Amygdala (tissue), 56 donors: Measurements from ENCODE around the gene PCDHGA10.
A peak's percentile ranks its signal among the peaks of the same experiment; 100 is the strongest.
"Not testable (repeated sequence)": the region's sequence is repeated elsewhere in the genome, so short reads cannot be mapped to it uniquely, and the experiment has no call there.

Source experiments
- DNase-seq, 56 donors: peaks; one replicate each; lab custom pipeline; 2025; lab: John Stamatoyannopoulos, UW

Gene PCDHGA10

DNA sequence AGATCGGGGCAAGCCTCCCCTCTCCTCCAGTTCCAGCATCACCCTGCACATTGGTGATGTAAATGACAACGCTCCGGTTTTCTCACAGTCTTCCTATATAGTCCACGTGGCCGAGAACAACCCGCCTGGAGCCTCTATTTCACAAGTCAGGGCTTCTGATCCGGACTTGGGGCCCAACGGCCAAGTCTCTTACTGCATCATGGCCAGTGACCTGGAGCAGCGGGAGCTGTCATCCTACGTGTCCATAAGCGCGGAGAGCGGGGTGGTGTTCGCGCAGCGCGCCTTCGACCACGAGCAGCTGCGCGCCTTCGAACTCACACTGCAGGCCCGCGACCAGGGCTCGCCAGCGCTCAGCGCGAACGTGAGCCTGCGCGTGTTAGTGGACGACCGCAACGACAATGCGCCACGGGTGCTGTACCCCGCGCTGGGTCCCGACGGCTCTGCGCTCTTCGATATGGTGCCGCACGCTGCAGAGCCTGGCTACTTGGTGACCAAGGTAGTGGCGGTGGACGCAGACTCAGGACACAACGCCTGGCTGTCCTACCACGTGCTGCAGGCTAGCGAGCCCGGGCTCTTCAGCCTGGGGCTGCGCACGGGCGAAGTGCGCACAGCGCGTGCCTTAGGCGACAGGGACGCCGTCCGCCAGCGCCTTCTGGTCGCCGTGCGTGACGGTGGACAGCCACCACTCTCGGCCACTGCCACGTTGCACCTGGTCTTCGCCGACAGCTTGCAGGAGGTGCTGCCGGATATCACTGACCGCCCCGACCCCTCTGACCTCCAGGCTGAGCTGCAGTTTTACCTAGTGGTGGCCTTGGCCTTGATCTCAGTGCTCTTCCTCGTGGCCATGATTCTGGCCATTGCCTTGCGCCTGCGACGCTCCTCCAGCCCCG, 23.4 kb upstream of the PCDHGA10 start:
- DNase-seq: peak in 1 of 56 donors; percentile 12

DNA sequence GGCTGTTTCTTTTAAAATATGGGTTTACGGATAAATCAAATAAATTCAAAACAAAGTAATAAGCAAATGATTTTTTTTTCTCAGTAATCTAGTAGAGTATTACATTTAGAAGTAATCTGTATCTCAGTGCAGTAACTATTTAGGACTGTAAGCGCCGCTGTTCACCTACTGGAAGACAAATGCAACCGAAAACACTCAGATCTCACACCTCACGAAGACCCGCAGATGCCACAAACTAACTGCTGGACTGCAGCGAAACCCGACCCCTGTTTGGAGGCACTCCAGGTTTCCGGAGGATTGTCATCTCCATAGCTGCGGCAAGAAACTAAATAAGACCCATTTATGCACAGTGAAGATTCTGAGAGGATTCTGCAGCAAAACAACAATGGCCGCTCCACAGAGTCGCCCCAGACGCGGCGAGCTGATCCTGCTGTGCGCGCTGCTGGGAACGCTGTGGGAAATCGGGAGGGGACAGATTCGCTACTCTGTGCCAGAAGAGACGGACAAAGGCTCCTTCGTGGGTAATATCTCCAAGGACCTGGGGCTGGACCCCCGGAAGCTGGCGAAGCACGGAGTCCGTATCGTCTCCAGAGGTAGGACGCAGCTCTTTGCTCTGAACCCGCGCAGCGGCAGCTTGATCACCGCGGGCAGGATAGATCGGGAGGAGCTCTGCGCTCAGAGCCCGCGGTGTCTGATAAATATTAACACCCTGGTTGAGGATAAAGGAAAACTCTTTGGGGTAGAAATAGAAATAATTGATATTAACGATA, 20.2 kb upstream of the PCDHGA10 start, which contains the start of gene PCDHGA8:
TSS of gene PCDHGA8 (plus strand) at position 205 of the 770 bp plus-strand sequence. CDS start at position 386, 181 bp downstream.
- DNase-seq: no peak

DNA sequence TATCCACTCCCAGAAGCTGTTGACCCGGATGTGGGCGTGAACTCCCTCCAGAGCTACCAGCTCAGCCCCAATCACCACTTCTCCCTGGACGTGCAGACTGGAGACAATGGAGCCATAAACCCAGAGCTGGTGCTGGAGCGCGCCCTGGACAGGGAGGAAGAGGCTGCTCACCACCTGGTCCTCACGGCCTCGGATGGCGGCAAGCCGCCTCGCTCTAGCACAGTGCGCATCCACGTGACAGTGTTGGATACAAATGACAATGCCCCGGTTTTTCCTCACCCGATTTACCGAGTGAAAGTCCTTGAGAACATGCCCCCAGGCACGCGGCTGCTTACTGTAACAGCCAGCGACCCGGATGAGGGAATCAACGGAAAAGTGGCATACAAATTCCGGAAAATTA, 19.5 kb upstream of the PCDHGA10 start:
- DNase-seq: no peak

DNA sequence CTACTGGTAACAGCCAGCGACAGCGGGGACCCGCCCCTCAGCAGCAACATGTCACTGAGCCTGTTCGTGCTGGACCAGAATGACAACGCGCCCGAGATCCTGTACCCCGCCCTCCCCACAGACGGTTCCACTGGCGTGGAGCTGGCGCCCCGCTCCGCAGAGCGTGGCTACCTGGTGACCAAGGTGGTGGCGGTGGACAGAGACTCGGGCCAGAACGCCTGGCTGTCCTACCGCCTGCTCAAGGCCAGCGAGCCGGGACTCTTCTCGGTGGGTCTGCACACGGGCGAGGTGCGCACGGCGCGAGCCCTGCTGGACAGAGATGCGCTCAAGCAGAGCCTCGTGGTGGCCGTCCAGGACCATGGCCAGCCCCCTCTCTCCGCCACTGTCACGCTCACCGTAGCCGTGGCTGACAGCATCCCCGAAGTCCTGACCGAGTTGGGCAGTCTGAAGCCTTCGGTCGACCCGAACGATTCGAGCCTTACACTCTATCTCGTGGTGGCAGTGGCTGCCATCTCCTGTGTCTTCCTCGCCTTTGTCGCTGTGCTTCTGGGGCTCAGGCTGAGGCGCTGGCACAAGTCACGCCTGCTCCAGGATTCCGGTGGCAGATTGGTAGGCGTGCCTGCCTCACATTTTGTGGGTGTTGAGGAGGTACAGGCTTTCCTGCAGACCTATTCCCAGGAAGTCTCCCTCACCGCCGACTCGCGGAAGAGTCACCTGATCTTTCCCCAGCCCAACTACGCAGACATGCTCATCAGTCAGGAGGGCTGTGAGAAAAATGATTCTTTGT, 18.2 kb upstream of the PCDHGA10 start:
- not testable (repeated sequence) for DNase-seq

DNA sequence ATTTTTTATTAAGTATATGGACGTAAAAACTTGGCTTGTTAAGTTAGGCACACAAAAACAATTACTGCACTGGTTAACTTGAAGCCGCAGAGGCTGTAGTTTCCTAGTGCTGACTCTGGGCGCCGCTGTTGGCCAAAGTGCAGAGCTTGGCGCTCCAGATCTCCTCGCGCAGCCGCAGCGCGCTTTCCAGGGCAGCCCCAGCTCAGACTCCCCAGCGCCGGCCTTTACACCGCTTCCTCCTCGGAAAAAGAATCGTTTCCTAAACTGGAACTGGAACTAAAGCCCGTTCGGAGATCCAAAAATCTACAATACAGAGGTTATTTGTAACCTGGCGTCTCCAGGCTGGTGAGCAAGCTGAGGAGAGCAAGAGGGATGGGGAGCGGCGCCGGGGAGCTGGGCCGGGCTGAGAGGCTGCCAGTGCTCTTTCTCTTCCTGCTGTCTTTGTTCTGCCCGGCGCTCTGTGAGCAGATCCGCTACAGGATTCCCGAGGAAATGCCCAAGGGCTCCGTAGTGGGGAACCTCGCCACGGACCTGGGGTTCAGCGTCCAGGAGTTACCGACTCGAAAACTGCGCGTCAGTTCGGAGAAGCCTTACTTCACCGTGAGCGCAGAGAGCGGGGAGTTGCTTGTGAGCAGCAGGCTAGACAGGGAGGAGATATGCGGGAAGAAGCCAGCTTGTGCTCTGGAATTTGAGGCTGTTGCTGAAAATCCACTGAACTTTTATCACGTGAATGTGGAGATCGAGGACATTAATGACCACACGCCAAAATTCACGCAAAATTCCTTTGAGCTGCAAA, 14.8 kb upstream of the PCDHGA10 start, which contains the start of gene PCDHGB5:
TSS of gene PCDHGB5 (plus strand) at position 192 of the 796 bp plus-strand sequence. CDS start at position 373, 181 bp downstream.
- peak in 1 of 56 donors; percentile 17 for DNase-seq

DNA sequence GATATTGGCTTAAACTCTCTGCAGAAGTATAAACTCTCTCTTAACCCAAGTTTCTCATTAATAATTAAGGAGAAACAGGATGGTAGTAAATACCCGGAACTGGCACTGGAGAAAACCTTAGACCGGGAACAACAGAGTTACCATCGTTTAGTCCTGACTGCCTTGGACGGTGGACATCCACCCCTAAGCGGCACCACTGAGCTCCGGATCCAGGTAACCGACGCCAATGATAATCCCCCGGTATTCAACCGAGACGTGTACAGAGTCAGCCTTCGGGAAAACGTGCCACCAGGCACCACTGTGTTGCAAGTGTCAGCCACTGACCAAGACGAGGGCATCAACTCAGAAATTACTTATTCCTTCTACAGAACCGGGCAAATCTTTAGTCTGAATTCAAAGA, 14.2 kb upstream of the PCDHGA10 start:
- no peak for DNase-seq

DNA sequence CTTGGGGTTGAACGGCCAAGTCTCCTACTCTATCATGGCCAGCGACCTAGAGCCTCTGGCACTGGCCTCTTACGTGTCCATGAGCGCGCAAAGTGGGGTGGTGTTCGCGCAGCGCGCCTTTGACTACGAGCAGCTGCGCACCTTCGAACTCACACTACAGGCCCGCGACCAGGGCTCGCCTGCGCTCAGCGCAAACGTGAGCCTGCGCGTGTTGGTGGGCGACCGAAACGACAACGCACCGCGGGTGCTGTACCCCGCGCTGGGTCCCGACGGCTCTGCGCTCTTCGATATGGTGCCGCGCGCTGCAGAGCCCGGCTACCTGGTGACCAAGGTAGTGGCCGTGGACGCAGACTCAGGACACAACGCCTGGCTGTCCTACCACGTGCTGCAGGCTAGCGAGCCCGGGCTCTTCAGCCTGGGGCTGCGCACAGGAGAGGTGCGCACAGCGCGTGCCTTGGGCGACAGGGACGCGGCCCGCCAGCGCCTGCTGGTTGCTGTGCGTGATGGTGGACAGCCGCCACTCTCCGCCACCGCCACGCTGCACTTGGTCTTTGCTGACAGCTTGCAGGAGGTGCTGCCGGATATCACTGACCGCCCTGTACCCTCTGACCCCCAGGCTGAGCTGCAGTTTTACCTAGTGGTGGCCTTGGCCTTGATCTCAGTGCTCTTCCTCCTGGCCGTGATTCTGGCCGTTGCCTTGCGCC, 13.1 kb upstream of the PCDHGA10 start:
- no peak for DNase-seq

DNA sequence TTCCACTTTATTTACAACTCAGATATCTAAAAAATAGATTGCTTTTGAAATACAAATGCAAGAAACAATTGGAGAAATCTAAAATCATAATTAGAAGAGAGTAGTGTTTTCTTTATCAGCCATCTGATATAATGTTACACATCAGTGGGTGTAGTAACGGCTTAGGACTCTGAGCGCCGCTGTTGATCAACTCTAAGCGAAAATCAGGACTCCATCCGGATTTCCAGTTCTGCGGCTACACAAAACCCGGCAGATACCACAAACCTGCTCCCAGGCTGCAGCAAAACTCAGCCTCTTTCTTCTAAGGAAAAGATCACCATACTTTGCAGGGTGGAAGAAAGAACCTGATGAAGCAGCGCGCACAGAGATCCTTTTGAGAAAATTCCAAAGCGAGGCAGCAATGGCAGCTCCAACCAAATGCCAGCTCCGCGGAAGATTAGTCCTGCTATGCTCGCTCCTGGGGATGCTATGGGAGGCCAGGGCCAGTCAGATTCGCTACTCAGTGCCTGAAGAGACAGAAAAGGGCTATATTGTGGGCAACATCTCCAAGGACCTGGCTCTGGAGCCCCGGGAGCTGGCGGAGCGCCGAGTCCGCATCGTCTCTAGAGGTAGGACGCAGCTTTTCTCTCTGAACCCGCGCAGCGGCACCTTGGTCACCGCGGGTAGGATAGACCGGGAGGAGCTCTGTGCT, 10.1 kb upstream of the PCDHGA10 start, which contains the start of gene PCDHGA9:
TSS of gene PCDHGA9 (plus strand) at position 226 of the 691 bp plus-strand sequence. CDS start at position 401, 175 bp downstream.
- peak in 3 of 56 donors; percentile 10 to 50 (median 11) for DNase-seq

DNA sequence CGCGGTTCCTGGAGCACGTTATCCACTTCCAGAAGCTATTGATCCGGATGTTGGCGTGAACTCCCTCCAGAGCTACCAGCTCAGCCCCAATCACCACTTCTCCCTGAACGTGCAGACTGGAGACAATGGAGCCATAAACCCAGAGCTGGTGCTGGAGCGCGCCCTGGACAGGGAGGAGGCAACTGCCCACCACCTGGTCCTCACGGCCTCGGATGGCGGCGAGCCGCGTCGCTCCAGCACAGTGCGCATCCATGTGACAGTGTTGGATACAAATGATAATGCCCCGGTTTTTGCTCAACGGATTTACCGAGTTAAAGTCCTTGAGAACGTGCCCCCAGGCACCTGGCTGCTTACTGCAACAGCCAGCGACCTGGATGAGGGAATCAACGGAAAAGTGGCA, 9.4 kb upstream of the PCDHGA10 start:
- DNase-seq: no peak

DNA sequence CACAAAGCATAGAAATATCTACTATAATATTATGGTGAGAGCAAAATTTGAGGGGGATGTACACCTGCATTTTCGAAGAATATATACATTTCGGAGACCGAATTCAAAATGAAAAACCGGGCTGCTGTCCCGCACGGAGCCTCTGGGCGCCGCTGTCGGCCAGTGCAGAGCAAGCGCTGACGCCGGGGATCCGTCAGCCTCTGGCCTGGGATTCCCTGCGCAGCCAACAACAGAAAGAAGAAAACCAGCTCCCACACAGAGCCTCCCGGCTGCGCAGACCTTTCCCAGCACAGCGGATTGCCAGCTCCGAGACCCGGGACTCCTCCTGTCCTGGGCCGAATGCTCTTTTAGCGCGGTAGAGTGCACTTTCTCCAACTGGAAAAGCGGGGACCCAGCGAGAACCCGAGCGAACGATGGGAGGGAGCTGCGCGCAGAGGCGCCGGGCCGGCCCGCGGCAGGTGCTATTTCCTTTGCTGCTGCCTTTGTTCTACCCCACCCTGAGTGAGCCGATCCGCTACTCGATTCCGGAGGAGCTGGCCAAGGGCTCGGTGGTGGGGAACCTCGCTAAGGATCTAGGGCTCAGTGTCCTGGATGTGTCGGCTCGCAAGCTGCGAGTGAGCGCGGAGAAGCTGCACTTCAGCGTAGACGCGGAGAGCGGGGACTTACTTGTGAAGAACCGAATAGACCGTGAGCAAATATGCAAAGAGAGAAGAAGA, 4.8 kb upstream of the PCDHGA10 start, which contains the start of gene PCDHGB6:
TSS of gene PCDHGB6 (plus strand) at position 232 of the 716 bp plus-strand sequence. CDS start at position 414, 182 bp downstream.
- DNase-seq: not testable (repeated sequence)

DNA sequence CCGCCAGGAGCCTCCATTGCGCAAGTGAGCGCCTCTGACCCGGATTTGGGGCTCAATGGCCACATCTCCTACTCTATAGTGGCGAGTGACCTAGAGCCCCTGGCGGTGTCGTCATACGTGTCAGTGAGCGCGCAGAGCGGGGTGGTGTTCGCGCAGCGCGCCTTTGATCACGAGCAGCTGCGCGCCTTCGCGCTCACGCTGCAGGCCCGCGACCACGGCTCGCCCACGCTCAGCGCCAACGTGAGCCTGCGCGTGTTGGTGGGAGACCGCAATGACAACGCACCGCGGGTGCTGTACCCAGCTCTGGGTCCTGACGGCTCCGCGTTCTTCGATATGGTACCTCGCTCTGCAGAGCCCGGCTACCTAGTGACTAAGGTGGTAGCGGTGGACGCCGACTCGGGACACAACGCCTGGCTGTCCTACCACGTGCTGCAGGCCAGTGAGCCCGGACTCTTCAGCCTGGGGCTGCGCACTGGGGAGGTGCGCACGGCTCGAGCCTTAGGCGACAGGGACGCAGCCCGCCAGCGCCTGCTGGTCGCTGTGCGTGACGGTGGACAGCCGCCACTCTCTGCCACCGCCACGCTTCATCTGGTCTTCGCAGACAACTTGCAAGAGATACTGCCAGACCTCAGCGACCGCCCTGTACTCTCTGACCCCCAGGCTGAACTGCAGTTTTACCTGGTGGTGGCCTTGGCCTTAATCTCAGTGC, 3.0 kb upstream of the PCDHGA10 start:
- no peak for DNase-seq

DNA sequence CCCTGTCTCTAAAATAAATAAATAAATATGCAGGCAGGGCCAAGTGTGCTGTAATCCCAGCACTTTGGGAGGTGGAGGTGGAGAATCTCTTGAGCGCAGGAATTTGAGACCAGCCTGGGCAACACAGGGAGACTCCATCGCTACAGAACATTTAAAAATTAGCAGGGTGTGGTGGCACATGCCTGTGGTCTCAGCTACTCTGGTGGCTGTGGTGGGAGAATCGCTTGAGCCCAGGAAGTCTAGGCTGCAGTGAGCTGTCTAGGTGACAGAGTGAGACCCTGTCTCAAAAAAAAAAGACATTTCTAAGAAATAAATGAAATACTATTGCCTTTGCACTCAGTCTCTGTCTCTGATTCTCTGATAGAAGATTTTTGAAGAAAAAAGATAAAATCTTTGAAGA, 1.2 kb upstream of the PCDHGA10 start:
- no peak for DNase-seq

DNA sequence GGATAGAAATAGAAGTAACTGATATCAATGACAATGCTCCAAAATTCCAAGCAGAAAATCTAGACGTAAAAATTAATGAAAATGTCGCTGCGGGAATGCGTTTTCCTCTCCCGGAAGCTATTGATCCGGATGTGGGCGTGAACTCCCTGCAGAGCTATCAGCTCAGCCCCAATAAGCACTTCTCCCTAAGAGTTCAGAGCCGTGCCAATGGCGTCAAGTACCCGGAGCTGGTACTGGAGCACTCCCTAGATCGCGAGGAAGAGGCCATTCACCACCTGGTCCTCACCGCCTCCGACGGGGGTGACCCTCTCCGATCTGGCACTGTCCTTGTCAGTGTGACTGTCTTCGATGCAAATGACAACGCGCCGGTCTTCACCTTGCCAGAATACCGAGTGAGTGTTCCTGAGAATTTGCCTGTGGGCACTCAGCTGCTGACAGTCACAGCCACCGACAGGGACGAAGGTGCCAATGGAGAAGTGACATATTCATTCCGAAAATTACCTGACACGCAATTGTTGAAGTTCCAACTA, 818 bp downstream of the PCDHGA10 start:
- no peak for DNase-seq

DNA sequence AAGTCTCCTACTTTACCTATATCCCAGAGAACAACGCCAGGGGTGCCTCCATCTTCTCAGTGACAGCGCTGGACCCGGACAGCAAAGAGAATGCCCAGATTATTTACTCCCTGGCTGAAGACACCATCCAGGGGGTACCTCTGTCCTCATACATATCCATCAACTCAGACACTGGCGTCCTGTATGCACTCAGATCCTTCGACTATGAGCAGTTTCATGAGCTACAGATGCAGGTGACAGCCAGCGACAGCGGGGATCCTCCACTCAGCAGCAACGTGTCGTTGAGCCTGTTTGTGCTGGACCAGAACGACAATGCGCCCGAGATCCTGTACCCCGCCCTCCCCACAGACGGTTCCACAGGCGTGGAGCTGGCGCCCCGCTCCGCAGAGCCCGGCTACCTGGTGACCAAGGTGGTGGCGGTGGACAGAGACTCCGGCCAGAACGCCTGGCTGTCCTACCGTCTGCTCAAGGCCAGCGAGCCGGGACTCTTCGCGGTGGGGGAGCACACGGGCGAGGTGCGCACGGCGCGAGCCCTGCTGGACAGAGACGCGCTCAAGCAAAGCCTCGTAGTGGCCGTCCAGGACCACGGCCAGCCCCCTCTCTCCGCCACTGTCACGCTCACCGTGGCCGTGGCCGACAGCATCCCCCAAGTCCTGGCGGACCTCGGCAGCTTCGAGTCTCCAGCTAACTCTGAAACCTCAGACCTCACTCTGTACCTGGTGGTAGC, 1.9 kb downstream of the PCDHGA10 start:
- DNase-seq: not testable (repeated sequence)

DNA sequence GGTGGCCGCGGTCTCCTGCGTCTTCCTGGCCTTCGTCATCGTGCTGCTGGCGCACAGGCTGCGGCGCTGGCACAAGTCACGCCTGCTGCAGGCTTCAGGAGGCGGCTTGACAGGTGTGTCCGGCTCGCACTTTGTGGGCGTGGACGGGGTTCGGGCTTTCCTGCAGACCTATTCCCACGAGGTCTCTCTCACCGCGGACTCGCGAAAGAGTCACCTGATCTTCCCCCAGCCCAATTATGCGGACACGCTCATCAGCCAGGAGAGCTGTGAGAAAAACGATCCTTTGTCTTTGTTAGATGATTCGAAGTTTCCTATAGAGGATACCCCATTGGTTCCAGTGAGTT, 2.5 kb downstream of the PCDHGA10 start:
- DNase-seq: not testable (repeated sequence)
